Natural killer cell (primary cell): ENCODE data around the gene BTBD9. TPM values are rescaled to one million over a fixed set of nuclear protein-coding genes. Genes with fewer than 3 reads are reported as not detected.

Experiments
- ATAC-seq, 3 donors: fragments of 150-1000 bp in 2 of 3; fragments of 200-7000 bp in 1 of 3; cut with Tn5 transposase; 1 replicate in 1 of 3; 2 replicates in 2 of 3; pipeline ENCODE4 v1.10.0; 2021; ENCODE audit warnings: mild to moderate bottlenecking in 2 of 3, moderate library complexity in 2 of 3
- DNase-seq, 2 donors: peaks; one replicate each; pipeline versions ENCODE4 v3.0.0 to v3.0.0-alpha.2; 2013 to 2021; ENCODE audit warnings: mixed read lengths in 1 of 2
- H3K27ac ChIP-seq: one replicate; pipeline ENCODE4 v1.5.1; 2013; ENCODE audit warnings: mild to moderate bottlenecking, low read length
- H3K27me3 ChIP-seq: one replicate; pipeline ENCODE4 v1.6.1; 2013; ENCODE audit warnings: low read length; ENCODE audit not compliant: control insufficient read depth, insufficient read depth
- H3K36me3 ChIP-seq: one replicate; pipeline ENCODE4 v1.6.1; 2013; ENCODE audit warnings: low read length; ENCODE audit not compliant: control insufficient read depth, insufficient read depth
- H3K4me1 ChIP-seq: one replicate; pipeline ENCODE4 v1.6.1; 2013; ENCODE audit warnings: low read length; ENCODE audit not compliant: control insufficient read depth, insufficient read depth
- H3K4me3 ChIP-seq: one replicate; pipeline ENCODE4 v1.5.1; 2013; ENCODE audit warnings: low read length
- H3K9me3 ChIP-seq: one replicate; pipeline ENCODE4 v1.6.1; 2013; ENCODE audit warnings: low read length; ENCODE audit not compliant: control insufficient read depth, insufficient read depth
- H3K27ac Mint-ChIP-seq, 2 donors: one replicate each; pipeline ENCODE4 v1.8.0; 2022; ENCODE audit warnings: mild to moderate bottlenecking in 2 of 2, mixed read lengths in 2 of 2, moderate library complexity in 1 of 2
- H3K27me3 Mint-ChIP-seq, 2 donors: one replicate each; pipeline ENCODE4 v1.8.0; 2022; ENCODE audit warnings: low read depth in 2 of 2, mixed read lengths in 2 of 2
- H3K36me3 Mint-ChIP-seq: one replicate; pipeline ENCODE4 v1.8.0; 2022; ENCODE audit warnings: mixed read lengths
- H3K4me1 Mint-ChIP-seq, 2 donors: one replicate each; pipeline ENCODE4 v1.8.0; 2022; ENCODE audit warnings: mixed read lengths in 2 of 2
- H3K4me3 Mint-ChIP-seq: one replicate; pipeline ENCODE4 v1.8.0; 2022; ENCODE audit warnings: mild to moderate bottlenecking, moderate library complexity, mixed read lengths
- H3K9me3 Mint-ChIP-seq, 2 donors: one replicate each; pipeline ENCODE4 v1.8.0; 2022; ENCODE audit warnings: mixed read lengths in 2 of 2
- CTCF ChIP-seq: fragments of 200-600 bp; IDR thresholded peaks from one replicate; pipeline ENCODE4 v1.8.0; 2022; ENCODE audit warnings: antibody characterized with exemption
- WGBS: methylation state at CpG from one replicate; pipeline ENCODE4 v1.1.7; 2013; ENCODE audit warnings: missing lambda C conversion rate; ENCODE audit not compliant: insufficient coverage; 5-methylcytosine and 5-hydroxymethylcytosine counted together
- intact Hi-C: fragments of 100-400 bp; cut with micrococcal nuclease; formaldehyde crosslinking; loops from one replicate; pipeline ENCODE4 v1.14.2; 2022
- total RNA-seq, 4 donors: library from RNA; stranded (reverse); fragments of 120-200 nt in 1 of 4; gene quantifications; one replicate each; pipeline versions ENCODE4 v1.2.3 to v1.2.4, GENCODE V29; 2013 to 2022

Gene BTBD9
- total RNA-seq, 3 donors from 2014 or later (not counting 1 experiment from before 2014, with no cell fraction given), result 51.6 to 70.3 (median 54.3) TPM

DNA sequence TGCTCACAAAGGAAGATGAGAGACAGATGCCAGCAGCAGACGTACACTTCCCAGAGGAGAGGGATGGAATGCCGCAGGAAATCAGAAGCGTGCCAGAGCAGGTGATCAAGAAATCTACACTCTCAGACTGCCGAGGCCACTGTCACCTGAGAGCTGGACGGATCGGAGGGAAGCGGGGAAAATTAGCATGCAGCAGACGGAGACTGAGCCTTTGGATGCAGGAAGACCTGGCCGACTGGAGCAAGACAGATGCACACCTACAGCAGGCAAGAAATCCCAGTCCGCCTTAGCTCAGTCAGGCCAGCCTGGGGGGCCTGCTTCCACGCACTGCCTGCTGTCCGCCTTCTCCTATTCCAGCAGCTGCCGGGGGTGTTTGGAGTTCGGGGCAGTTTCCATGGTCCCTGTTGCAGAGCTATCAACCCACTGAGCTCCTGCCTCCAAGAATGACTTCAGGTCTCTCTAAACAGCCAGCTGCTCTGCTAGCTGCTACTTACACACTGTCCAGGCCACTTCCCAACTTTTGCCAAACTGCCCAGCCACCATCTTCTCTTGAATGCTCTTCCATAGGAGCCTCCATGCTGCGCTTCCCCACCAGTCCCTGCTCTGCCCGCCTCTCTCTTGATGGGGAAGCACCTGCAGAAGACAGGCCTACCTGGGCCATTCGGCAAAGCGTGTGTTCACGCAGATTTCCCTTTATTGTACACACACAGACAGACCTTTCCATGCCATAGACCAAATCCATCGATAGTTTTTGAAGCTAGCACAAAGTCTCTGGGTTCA lies 451.7 kb downstream of the BTBD9 start:
- H3K9me3 ChIP-seq, result no peaks in the 10 kb centered on the region
- no peak for DNase-seq
- Mint-ChIP-seq H3K27me3 (no peaks in the 10 kb centered on the region), H3K9me3 (no peaks in the 10 kb centered on the region), H3K36me3 (no peaks in the 10 kb centered on the region), H3K4me3 (no peak overlapping the region), H3K27ac (no peak overlapping the region), H3K4me1 (peaks cover 0 to 7% of the 10 kb centered on the region in 2 donors)
- 96% methylated on average over 20 of the region's 20 CpGs for WGBS
- no peak for ATAC-seq
- no peak overlapping the region for H3K4me3 ChIP-seq
- no peak overlapping the region for H3K27ac ChIP-seq
- no peaks in the 10 kb centered on the region for H3K36me3 ChIP-seq
- no peaks in the 10 kb centered on the region for H3K4me1 ChIP-seq
- no peak for TF ChIP-seq CTCF
- H3K27me3 ChIP-seq, result no peaks in the 10 kb centered on the region
- intact Hi-C loops, result no loop called here

DNA sequence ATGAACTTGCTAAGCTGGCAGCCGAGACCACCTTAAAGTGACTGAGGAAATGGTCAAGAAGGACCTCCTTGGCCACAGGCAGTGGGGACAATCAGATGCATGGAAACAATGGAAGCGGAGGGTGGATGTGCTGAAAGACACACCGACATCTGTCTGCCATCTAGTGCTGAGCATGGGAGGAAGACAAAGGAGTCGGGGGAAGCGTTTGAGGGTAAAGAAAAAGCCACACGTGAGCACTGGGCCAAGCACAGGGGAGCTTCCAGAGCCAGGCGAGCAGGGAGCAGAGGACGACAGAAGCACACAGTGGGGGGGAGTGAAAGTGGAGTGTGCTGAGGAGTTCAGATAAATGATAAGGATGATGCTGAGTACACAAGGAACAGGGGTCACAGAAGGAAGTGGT lies 452.4 kb downstream of the BTBD9 start:
- DNase-seq, result no peak
- no peak for ATAC-seq

GRCh38 chr6:38185752-38186151 lies 454.0 kb downstream of the BTBD9 start:
- Histone ChIP-seq H3K4me1 (no peaks in the 10 kb centered on the region), H3K9me3 (no peaks in the 10 kb centered on the region), H3K27me3 (no peaks in the 10 kb centered on the region), H3K27ac (no peak overlapping the region), H3K36me3 (no peaks in the 10 kb centered on the region), H3K4me3 (no peak overlapping the region)
- Mint-ChIP-seq H3K9me3 (no peaks in the 10 kb centered on the region), H3K4me3 (no peak overlapping the region), H3K27ac (no peak overlapping the region), H3K27me3 (no peaks in the 10 kb centered on the region), H3K36me3 (no peaks in the 10 kb centered on the region), H3K4me1 (peaks cover 0 to 7% of the 10 kb centered on the region in 2 donors)
- DNase-seq (no peak), ATAC-seq (no peak)
- intact Hi-C loops, result no loop called here
- WGBS, result 97% methylated on average over 7 of the region's 8 CpGs
- TF ChIP-seq CTCF, result no peak

More for the DNA sequence above, 452.4 kb downstream of the BTBD9 start:
- H3K9me3 Mint-ChIP-seq, result no peaks in the 10 kb centered on the region
- Histone ChIP-seq H3K9me3 (no peaks in the 10 kb centered on the region), H3K36me3 (no peaks in the 10 kb centered on the region), H3K4me1 (no peaks in the 10 kb centered on the region), H3K4me3 (no peak overlapping the region), H3K27me3 (no peaks in the 10 kb centered on the region), H3K27ac (no peak overlapping the region)
- H3K4me3 Mint-ChIP-seq, result no peak overlapping the region
- no peak overlapping the region for H3K27ac Mint-ChIP-seq
- H3K36me3 Mint-ChIP-seq, result no peaks in the 10 kb centered on the region
- TF ChIP-seq CTCF, result no peak
- intact Hi-C loops, result no loop called here
- peaks cover 0 to 7% of the 10 kb centered on the region in 2 donors for H3K4me1 Mint-ChIP-seq
- H3K27me3 Mint-ChIP-seq, result no peaks in the 10 kb centered on the region
- 91% methylated on average over 8 of the region's 8 CpGs for WGBS

GRCh38 chr6:38185244-38185643 lies 454.5 kb downstream of the BTBD9 start:
- 98% methylated on average over 6 of the region's 6 CpGs for WGBS
- intact Hi-C loops, result no loop called here

More at GRCh38 chr6:38185244-38185643, 454.5 kb downstream of the BTBD9 start:
- Mint-ChIP-seq H3K27ac (no peak overlapping the region), H3K27me3 (no peaks in the 10 kb centered on the region), H3K36me3 (no peaks in the 10 kb centered on the region), H3K9me3 (no peaks in the 10 kb centered on the region), H3K4me1 (peaks cover 0 to 7% of the 10 kb centered on the region in 2 donors), H3K4me3 (no peak overlapping the region)
- Histone ChIP-seq H3K27me3 (no peaks in the 10 kb centered on the region), H3K27ac (no peak overlapping the region), H3K36me3 (no peaks in the 10 kb centered on the region), H3K9me3 (no peaks in the 10 kb centered on the region), H3K4me3 (no peak overlapping the region), H3K4me1 (no peaks in the 10 kb centered on the region)
- TF ChIP-seq CTCF, result no peak
- ATAC-seq (no peak), DNase-seq (no peak)
